K562 (cell line): ENCODE data around the gene CSNK1G1. TPM values are rescaled to one million over a fixed set of nuclear protein-coding genes. Genes with fewer than 3 reads are reported as not detected.

ENCODE experiments used
- ARID1B ChIP-seq: fragments of 450-650 bp; IDR thresholded peaks from 2 replicates; pipeline ENCODE4 v1.6.1; 2016; ENCODE audit warnings: antibody characterized with exemption, mild to moderate bottlenecking, inconsistent platforms
- CHD7 ChIP-seq: fragments of 200-600 bp; sonication (generic); IDR thresholded peaks from one replicate; pipeline ENCODE4 v1.6.1; 2012; ENCODE audit warnings: mild to moderate bottlenecking, low read depth, low read length, inconsistent platforms
- NKRF ChIP-seq: fragments of 450-650 bp; IDR thresholded peaks from 2 replicates; pipeline ENCODE4 v1.6.1; 2016; ENCODE audit warnings: borderline replicate concordance
- RFX1 ChIP-seq: fragments of 450-650 bp; IDR thresholded peaks from 2 replicates; pipeline ENCODE4 v1.6.1; 2016; ENCODE audit warnings: mild to moderate bottlenecking, moderate library complexity
- SOX6 ChIP-seq: fragments of 450-650 bp; IDR thresholded peaks from 2 replicates; pipeline ENCODE4 v1.6.1; 2014; ENCODE audit warnings: mild to moderate bottlenecking
- ZNF184 ChIP-seq: sonication (generic); formaldehyde crosslinking; IDR thresholded peaks from 2 replicates; pipeline ENCODE4 v1.5.0; 2020; ENCODE audit warnings: missing genetic modification reagents
- ZNF512 ChIP-seq: IDR thresholded peaks from 2 replicates; pipeline ENCODE4 v1.6.1; 2016; ENCODE audit warnings: missing genetic modification characterization, missing compliant biosample characterization
- polyA plus RNA-seq, 8 experiments: library from polyadenylated mRNA; depleted of rRNA in 4 of 8; stranded (reverse) in 5 of 8; unstranded in 3 of 8; fragments of >200 nt; fragmentation: Nextera tagmentation in 2 of 8; fragmentation: Illumina TruSeq in 1 of 8; extraction: Ambion mirVana in 2 of 8; extraction: Trizol in 1 of 8; gene quantifications; 2 replicates each; pipeline versions ENCODE4 v1.2.1 to v1.2.3, GENCODE V29; 2011 to 2014; ENCODE audit warnings: inconsistent platforms in 1 of 8, missing spikeins in 1 of 8
- total RNA-seq, 7 experiments: library from RNA; depleted of rRNA in 6 of 7; stranded (reverse); fragments of >200 nt in 6 of 7; fragmentation: Illumina TruSeq in 2 of 7; extraction: Trizol in 2 of 7; gene quantifications; 2 replicates each; pipeline versions ENCODE4 v1.2.1 to v1.2.3, GENCODE V29; 2011 to 2021; ENCODE audit warnings: low replicate concordance in 1 of 7

CSNK1G1 gene
- total and polyA plus RNA-seq, 9 of the 15 experiments (the other 6 are each of a cell fraction or from before 2014, with no cell fraction given): 4.5 to 18.5 (median 9.5) TPM

- peak; percentile 53; the same call in 1 of the 2 replicates for TF ChIP-seq ARID1B
- TF ChIP-seq SOX6: no peak
- no peak for TF ChIP-seq NKRF
- no peak for TF ChIP-seq ZNF512 (tag)
- TF ChIP-seq RFX1: no peak
- no peak for TF ChIP-seq CHD7
- no peak for TF ChIP-seq ZNF184 (CRISPR knock-in tag)
These were observed 212.7 kb downstream of the CSNK1G1 start (continued) for GRCh38 chr15:64143276-64143675.
